MM.1S (cell line): ENCODE measurements around the gene TASP1.
"Not testable (repeated sequence)": the region's sequence is repeated elsewhere in the genome, so short reads cannot be mapped to it uniquely, and the experiment has no call there.

ENCODE experiments used
- DNase-seq: peaks from one replicate; pipeline ENCODE4 v3.0.0-alpha.2; 2015
- H2AFZ ChIP-seq: fragments of 300-600 bp; sonication (generic); 2 replicates; pipeline ENCODE4 v1.6.0; 2016; ENCODE audit warnings: antibody characterized with exemption, low read length
- H3F3A ChIP-seq: fragments of 300-600 bp; sonication (generic); 2 replicates; pipeline ENCODE4 v1.6.1; 2016; ENCODE audit warnings: mild to moderate bottlenecking, antibody characterized with exemption, low read length, moderate library complexity, mixed read lengths; ENCODE audit not compliant: insufficient read depth
- H3K27ac ChIP-seq: fragments of 300-600 bp; sonication (generic); 2 replicates; pipeline ENCODE4 v1.5.1; 2016; ENCODE audit warnings: mild to moderate bottlenecking, low read length
- H3K27me3 ChIP-seq: fragments of 300-600 bp; sonication (generic); replicated peaks from 2 replicates; pipeline ENCODE4 v1.6.0; 2016; ENCODE audit warnings: low read length; ENCODE audit not compliant: insufficient read depth
- H3K36me3 ChIP-seq: fragments of 300-600 bp; sonication (generic); replicated peaks from 2 replicates; pipeline ENCODE4 v1.6.1; 2016; ENCODE audit warnings: mild to moderate bottlenecking, low read length, mixed read lengths; ENCODE audit not compliant: insufficient read depth
- H3K4me1 ChIP-seq: fragments of 300-600 bp; sonication (generic); 2 replicates; pipeline ENCODE4 v1.6.1; 2016; ENCODE audit warnings: low read length, mixed read lengths
- H3K4me2 ChIP-seq: fragments of 300-600 bp; sonication (generic); 2 replicates; pipeline ENCODE4 v1.6.0; 2016; ENCODE audit warnings: low read depth, low read length
- H3K4me3 ChIP-seq: fragments of 300-600 bp; sonication (generic); 2 replicates; pipeline ENCODE4 v1.5.1; 2016; ENCODE audit warnings: low read length, mixed read lengths
- H3K79me2 ChIP-seq: fragments of 300-600 bp; sonication (generic); 2 replicates; pipeline ENCODE4 v1.6.1; 2016; ENCODE audit warnings: mixed run types, low read length, mixed read lengths
- H3K9ac ChIP-seq: fragments of 300-600 bp; sonication (generic); 2 replicates; pipeline ENCODE4 v1.6.1; 2016; ENCODE audit warnings: low read length, mixed read lengths
- H3K9me2 ChIP-seq: fragments of 300-600 bp; sonication (generic); replicated peaks from 2 replicates; pipeline ENCODE4 v1.6.1; 2016; ENCODE audit warnings: mild to moderate bottlenecking, low read length, mixed read lengths; ENCODE audit not compliant: insufficient read depth
- H3K9me3 ChIP-seq: fragments of 300-600 bp; sonication (generic); replicated peaks from 2 replicates; pipeline ENCODE4 v1.6.1; 2016; ENCODE audit warnings: mild to moderate bottlenecking, low read length, mixed read lengths; ENCODE audit not compliant: insufficient read depth
- H4K20me1 ChIP-seq: fragments of 300-600 bp; sonication (generic); 2 replicates; pipeline ENCODE4 v1.6.1; 2016; ENCODE audit warnings: mild to moderate bottlenecking, low read length, moderate library complexity, mixed read lengths; ENCODE audit not compliant: insufficient read depth
- CTCF ChIP-seq: fragments of 300-600 bp; sonication (generic); IDR thresholded peaks from 2 replicates; pipeline ENCODE4 v1.5.1; 2016; ENCODE audit warnings: antibody characterized with exemption, low read length, mixed read lengths
- EZH2 ChIP-seq: fragments of 300-600 bp; sonication (generic); optimal IDR thresholded peaks from 2 replicates; pipeline ENCODE3; 2017; ENCODE audit warnings: low read depth, mild to moderate bottlenecking, antibody characterized with exemption, low read length, mixed read lengths
- EZH2phosphoT487 ChIP-seq: fragments of 300-600 bp; sonication (generic); IDR thresholded peaks from 2 replicates; pipeline ENCODE4 v1.6.1; 2018; ENCODE audit warnings: antibody characterized with exemption, low read length

Gene TASP1

GRCh38 chr20:13357782-13358181 lies 280.9 kb downstream of the TASP1 start:
- not testable (repeated sequence) for H3K79me2 ChIP-seq, H3K27me3 ChIP-seq, H3K9me3 ChIP-seq, DNase-seq, H2AFZ ChIP-seq, H3K4me1 ChIP-seq, H3F3A ChIP-seq, H3K4me3 ChIP-seq, H3K9ac ChIP-seq, H3K27ac ChIP-seq, H3K9me2 ChIP-seq, H3K36me3 ChIP-seq, H4K20me1 ChIP-seq, H3K4me2 ChIP-seq

- Histone ChIP-seq H3K27ac (no peak overlapping the region), H4K20me1 (no peaks in the 10 kb centered on the region), H3F3A (no peaks in the 10 kb centered on the region), H3K36me3 (no peaks in the 10 kb centered on the region), H3K27me3 (no peaks in the 10 kb centered on the region), H3K79me2 (no peaks in the 10 kb centered on the region), H2AFZ (no peak overlapping the region), H3K4me2 (no peak overlapping the region), H3K4me3 (no peak overlapping the region), H3K9me2 (no peaks in the 10 kb centered on the region), H3K9me3 (no peaks in the 10 kb centered on the region), H3K9ac (no peak overlapping the region), H3K4me1 (no peaks in the 10 kb centered on the region)
- TF ChIP-seq CTCF (no peak), EZH2 (no peak), EZH2phosphoT487 (no peak)
- DNase-seq = no peak
Observed at GRCh38 chr20:13356591-13356990, 282.1 kb downstream of the TASP1 start.

- H3K9me3 ChIP-seq = no peaks in the 10 kb centered on the region
- H3K27me3 ChIP-seq = no peaks in the 10 kb centered on the region
- H3K4me2 ChIP-seq = no peak overlapping the region
- DNase-seq = no peak
- no peaks in the 10 kb centered on the region for H3K9me2 ChIP-seq
- no peaks in the 10 kb centered on the region for H3K36me3 ChIP-seq
- TF ChIP-seq EZH2 (no peak), CTCF (no peak), EZH2phosphoT487 (no peak)
- no peaks in the 10 kb centered on the region for H3K4me1 ChIP-seq
- no peaks in the 10 kb centered on the region for H3F3A ChIP-seq
- H3K79me2 ChIP-seq = no peaks in the 10 kb centered on the region
- H3K27ac ChIP-seq = no peak overlapping the region
- H3K4me3 ChIP-seq = no peak overlapping the region
- no peak overlapping the region for H2AFZ ChIP-seq
- H3K9ac ChIP-seq = no peak overlapping the region
- H4K20me1 ChIP-seq = no peaks in the 10 kb centered on the region
Observed at GRCh38 chr20:13355941-13356486, 282.7 kb downstream of the TASP1 start.

GRCh38 chr20:13355411-13355810 lies 283.3 kb downstream of the TASP1 start:
- H4K20me1 ChIP-seq = no peaks in the 10 kb centered on the region
- H3F3A ChIP-seq = no peaks in the 10 kb centered on the region
- H3K9me2 ChIP-seq = no peaks in the 10 kb centered on the region
- no peaks in the 10 kb centered on the region for H3K27me3 ChIP-seq
- H3K4me1 ChIP-seq = no peaks in the 10 kb centered on the region
- no peak overlapping the region for H3K4me2 ChIP-seq
- no peak overlapping the region for H3K27ac ChIP-seq
- H3K79me2 ChIP-seq = no peaks in the 10 kb centered on the region
- no peaks in the 10 kb centered on the region for H3K36me3 ChIP-seq
- H3K9ac ChIP-seq = no peak overlapping the region
- H3K9me3 ChIP-seq = no peaks in the 10 kb centered on the region
- TF ChIP-seq EZH2 (no peak), CTCF (no peak), EZH2phosphoT487 (no peak)
- no peak overlapping the region for H3K4me3 ChIP-seq
- no peak for DNase-seq
- no peak overlapping the region for H2AFZ ChIP-seq
